ENCODE data around the gene HS6ST1.

DNA sequence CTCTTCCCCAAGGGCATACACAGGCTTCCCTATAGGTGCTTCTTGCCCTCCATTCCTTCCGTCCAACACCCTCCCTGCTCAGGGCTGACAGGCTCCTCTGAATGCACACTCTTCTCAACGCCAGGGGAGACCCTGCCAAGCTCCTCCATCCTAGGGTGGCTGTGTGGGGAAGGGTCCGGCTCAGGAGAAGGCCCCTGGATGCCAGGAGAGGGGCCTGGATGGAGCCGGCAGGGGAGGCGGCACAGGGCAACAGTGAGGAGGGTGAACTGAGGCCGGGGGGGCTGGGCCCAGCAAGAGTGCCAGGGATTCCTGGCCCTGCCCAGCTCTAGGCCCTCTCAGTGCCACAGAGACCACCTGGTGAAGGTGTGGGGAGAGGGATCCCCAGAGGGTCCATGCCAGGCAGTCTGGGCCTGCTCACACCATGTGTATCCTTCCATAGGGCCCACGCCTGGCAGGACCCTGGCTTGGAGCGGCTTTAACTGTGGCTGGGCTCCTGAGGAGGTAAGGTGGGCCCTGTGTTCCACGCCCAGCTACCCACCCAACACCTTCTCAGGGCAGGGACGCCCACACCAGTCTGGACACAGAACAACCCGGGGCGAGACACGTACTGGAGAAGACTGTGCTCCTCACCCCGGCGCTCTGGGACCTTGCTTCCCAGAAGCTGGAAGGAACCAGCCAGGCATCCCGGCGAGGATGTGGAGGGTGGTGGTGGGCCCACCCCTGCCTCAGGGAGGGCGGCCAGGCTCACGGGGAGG, 26.6 kb downstream of the HS6ST1 start:
- TF ChIP-seq, protein P1, sequence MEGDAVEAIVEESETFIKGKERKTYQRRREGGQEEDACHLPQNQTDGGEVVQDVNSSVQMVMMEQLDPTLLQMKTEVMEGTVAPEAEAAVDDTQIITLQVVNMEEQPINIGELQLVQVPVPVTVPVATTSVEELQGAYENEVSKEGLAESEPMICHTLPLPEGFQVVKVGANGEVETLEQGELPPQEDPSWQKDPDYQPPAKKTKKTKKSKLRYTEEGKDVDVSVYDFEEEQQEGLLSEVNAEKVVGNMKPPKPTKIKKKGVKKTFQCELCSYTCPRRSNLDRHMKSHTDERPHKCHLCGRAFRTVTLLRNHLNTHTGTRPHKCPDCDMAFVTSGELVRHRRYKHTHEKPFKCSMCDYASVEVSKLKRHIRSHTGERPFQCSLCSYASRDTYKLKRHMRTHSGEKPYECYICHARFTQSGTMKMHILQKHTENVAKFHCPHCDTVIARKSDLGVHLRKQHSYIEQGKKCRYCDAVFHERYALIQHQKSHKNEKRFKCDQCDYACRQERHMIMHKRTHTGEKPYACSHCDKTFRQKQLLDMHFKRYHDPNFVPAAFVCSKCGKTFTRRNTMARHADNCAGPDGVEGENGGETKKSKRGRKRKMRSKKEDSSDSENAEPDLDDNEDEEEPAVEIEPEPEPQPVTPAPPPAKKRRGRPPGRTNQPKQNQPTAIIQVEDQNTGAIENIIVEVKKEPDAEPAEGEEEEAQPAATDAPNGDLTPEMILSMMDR (IDR thresholded peaks at IDR 0.05; ENCODE audit: borderline replicate concordance, extremely low read depth, low read length, poor library complexity, severe bottlenecking) = no peak
- TF ChIP-seq EZH2 (IDR thresholded peaks at IDR 0.05; ENCODE audit: borderline replicate concordance, low read depth, low read length, severe bottlenecking) = no peak
